ENCODE measurements around the gene MMP27.

DNA sequence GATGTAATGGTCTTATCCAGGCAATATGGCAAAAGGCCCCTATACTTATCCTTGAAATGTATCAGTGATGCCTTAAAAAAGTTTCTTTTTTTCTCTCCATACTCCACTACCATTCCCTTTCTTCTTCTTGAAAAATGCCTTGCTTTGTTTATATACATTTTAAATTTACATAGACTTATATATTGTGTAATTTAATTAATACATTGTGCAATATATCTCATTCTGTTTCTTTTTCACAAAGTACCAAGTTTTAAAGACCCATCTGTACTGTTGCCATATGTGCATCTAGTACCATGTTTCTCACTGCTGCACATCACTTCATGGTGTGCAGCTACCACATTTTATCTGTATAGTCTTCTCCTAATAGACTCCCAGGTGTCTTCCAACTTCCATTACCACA is 11.7 kb upstream of the MMP27 start:
- TF ChIP-seq, protein P1, sequence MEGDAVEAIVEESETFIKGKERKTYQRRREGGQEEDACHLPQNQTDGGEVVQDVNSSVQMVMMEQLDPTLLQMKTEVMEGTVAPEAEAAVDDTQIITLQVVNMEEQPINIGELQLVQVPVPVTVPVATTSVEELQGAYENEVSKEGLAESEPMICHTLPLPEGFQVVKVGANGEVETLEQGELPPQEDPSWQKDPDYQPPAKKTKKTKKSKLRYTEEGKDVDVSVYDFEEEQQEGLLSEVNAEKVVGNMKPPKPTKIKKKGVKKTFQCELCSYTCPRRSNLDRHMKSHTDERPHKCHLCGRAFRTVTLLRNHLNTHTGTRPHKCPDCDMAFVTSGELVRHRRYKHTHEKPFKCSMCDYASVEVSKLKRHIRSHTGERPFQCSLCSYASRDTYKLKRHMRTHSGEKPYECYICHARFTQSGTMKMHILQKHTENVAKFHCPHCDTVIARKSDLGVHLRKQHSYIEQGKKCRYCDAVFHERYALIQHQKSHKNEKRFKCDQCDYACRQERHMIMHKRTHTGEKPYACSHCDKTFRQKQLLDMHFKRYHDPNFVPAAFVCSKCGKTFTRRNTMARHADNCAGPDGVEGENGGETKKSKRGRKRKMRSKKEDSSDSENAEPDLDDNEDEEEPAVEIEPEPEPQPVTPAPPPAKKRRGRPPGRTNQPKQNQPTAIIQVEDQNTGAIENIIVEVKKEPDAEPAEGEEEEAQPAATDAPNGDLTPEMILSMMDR (conservative IDR thresholded peaks at IDR 0.05) = no peak
- no peak for TF ChIP-seq EZH2 (IDR thresholded peaks at IDR 0.05; ENCODE audit: low read depth)
